Stimulated activated CD4-positive, alpha-beta T cell treated with anti-CD3 and anti-CD28 coated beads, Interleukin-1b, Interleukin-23, amount 100 ng/mL, for 4 hours (primary cell): ENCODE measurements around the gene TMEM219.
A peak's percentile ranks its signal among the peaks of the same experiment; 100 is the strongest.
"Not testable (repeated sequence)": the region's sequence is repeated elsewhere in the genome, so short reads cannot be mapped to it uniquely, and the experiment has no call there.

Source experiments
- DNase-seq, 2 donors: peaks; one replicate each; pipeline ENCODE4 v3.0.0-alpha.2; 2020; ENCODE audit warnings: low read depth in 2 of 2

The TMEM219 gene

GRCh38 chr16:29951625-29952365 is 10.1 kb upstream of the TMEM219 start:
- DNase-seq, result no peak

GRCh38 chr16:29958756-29959155 is 3.1 kb upstream of the TMEM219 start:
- DNase-seq, result no peak

- no peak for DNase-seq
Observed at GRCh38 chr16:29959293-29959692, 2.6 kb upstream of the TMEM219 start.

- DNase-seq, result not testable (repeated sequence)
Observed at GRCh38 chr16:29959821-29960220, 2.1 kb upstream of the TMEM219 start.

- no peak for DNase-seq
Observed at GRCh38 chr16:29961127-29961478, 776 bp upstream of the TMEM219 start.

- no peak for DNase-seq
Observed at GRCh38 chr16:29962344-29962994, 590 bp downstream of the TMEM219 start.

- no peak for DNase-seq
Observed at GRCh38 chr16:29963021-29963743, 1.3 kb downstream of the TMEM219 start.

- no peak for DNase-seq
Observed at GRCh38 chr16:29968205-29968604, 6.3 kb downstream of the TMEM219 start.

- DNase-seq, result no peak
Observed at GRCh38 chr16:29971304-29971703, 9.4 kb downstream of the TMEM219 start.

- DNase-seq, result no peak
Observed at GRCh38 chr16:29972500-29972899, 10.6 kb downstream of the TMEM219 start.

GRCh38 chr16:29972992-29973383 is 11.1 kb downstream of the TMEM219 start:
- DNase-seq, result no peak

- peak; percentile 86 to 91 for DNase-seq
Observed at GRCh38 chr16:29973384-29974246, 11.7 kb downstream of the TMEM219 start, which contains the start of gene TAOK2. Gene TAOK2 (plus strand): TSS chr16:29973868. CDS start chr16:29977773, 3,905 bp downstream.

GRCh38 chr16:29974291-29975133 is 12.6 kb downstream of the TMEM219 start:
- no peak for DNase-seq

- DNase-seq, result no peak
Observed at GRCh38 chr16:29975134-29975538, 13.3 kb downstream of the TMEM219 start.

GRCh38 chr16:29975811-29976511 is 14.1 kb downstream of the TMEM219 start:
- no peak for DNase-seq

- no peak for DNase-seq
Observed at GRCh38 chr16:29977063-29977825, 15.4 kb downstream of the TMEM219 start.

GRCh38 chr16:29978081-29978480 is 16.2 kb downstream of the TMEM219 start:
- no peak for DNase-seq

GRCh38 chr16:29978564-29979270 is 16.8 kb downstream of the TMEM219 start:
- no peak for DNase-seq
